K562 (cell line): ENCODE measurements around the gene B4GALNT4.

Experiments
- CHD2 ChIP-seq: IDR thresholded peaks from 2 replicates; pipeline ENCODE4 v1.6.1; 2011; ENCODE audit warnings: low read depth, low read length
- DNMT1 ChIP-seq: fragments of 450-650 bp; IDR thresholded peaks from 2 replicates; pipeline ENCODE4 v1.6.1; 2016; ENCODE audit warnings: antibody characterized with exemption, mild to moderate bottlenecking
- E2F4 ChIP-seq: sonication (generic); formaldehyde crosslinking; IDR thresholded peaks from 2 replicates; pipeline ENCODE4 v1.8.0; 2022; ENCODE audit warnings: mild to moderate bottlenecking, low read depth, missing genetic modification reagents
- JUND ChIP-seq, 2 experiments: IDR thresholded peaks; 2 replicates in 1 of 2; 3 replicates in 1 of 2; pipeline ENCODE4 v1.6.1; 2011; ENCODE audit warnings: borderline replicate concordance in 2 of 2, low read depth in 2 of 2, low read length in 2 of 2, improper control_type of control experiment in 1 of 2, missing biosample characterization in 1 of 2, missing genetic modification characterization in 1 of 2, missing genetic modification reagents in 1 of 2
- POLR2A ChIP-seq: fragments of 450-650 bp; conservative IDR thresholded peaks from 2 replicates; pipeline ENCODE4 v1.6.1; 2016
- TCF7L2 ChIP-seq: fragments of 150-350 bp; IDR thresholded peaks from 2 replicates; pipeline ENCODE4 v1.6.1; 2016; ENCODE audit warnings: low read depth, mild to moderate bottlenecking, low read length, moderate library complexity
- ZBED1 ChIP-seq: IDR thresholded peaks from 2 replicates; pipeline ENCODE4 v1.6.1; 2014
- ZNF24 ChIP-seq: fragments of 450-650 bp; IDR thresholded peaks from 2 replicates; pipeline ENCODE4 v1.6.1; 2016
- TF ChIP-seq, protein P1 (sequence below), 3 experiments: IDR thresholded peaks in 2 of 3; conservative IDR thresholded peaks in 1 of 3; 2 replicates each; pipeline ENCODE4 v1.5.1; 2011 to 2012; ENCODE audit warnings: low read length in 3 of 3, mild to moderate bottlenecking in 3 of 3, control low read depth in 2 of 3, improper control_type of control experiment in 1 of 3, inconsistent platforms in 1 of 3, low read depth in 1 of 3, mixed read lengths in 1 of 3, moderate library complexity in 1 of 3; ENCODE audit not compliant: insufficient read depth in 2 of 3

DNA sequence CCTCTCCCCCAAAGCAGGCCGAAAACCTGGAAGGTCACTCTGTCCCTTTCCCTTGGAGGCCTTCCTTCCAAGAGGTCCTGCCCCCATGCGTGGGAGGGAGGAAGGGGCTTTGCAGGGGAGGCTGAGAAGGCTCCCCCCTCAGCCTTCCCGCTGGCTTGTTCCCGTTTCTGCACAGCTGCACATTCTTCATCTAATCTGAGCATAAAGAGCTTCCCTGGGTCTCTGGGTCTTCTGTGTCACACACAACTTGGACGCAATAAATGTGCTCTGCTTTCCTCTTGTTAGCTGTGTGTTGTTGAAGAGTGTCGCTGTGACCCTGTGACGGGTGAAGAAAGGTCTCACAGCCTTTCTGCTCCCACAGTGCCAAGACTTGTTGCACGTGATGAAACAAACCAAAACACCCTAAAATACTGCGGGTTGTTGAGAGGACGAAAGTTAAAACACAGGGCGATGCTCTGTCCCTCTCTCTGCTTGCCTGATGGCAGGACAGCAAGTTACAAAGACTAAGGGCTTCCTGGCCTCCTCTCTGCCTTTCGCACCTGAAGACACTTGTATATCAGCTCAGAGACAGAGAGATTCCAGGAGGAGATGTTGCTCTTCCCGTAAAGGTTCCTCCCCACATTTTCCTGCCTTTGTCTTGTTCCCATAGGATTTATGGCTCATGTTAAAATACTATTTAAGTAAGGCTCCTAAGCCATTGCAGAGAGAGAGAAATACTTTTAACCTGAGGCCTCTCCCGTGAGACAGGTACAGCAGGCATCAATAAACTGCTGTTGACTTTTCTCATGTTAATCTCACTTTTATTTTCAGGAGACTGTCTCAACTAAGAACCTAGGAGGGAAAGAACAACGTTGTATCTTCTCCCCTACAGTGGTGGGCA lies 33.3 kb upstream of the B4GALNT4 start:
- TF ChIP-seq DNMT1, result no peak
- TF ChIP-seq JUND (IDR thresholded peaks at IDR 0.05; ENCODE audit: borderline replicate concordance, low read depth, low read length), result no peak
- no peak for TF ChIP-seq JUND (tag; IDR thresholded peaks at IDR 0.05; ENCODE audit: borderline replicate concordance, low read depth, low read length)
- no peak for TF ChIP-seq ZBED1
- TF ChIP-seq, protein P1, sequence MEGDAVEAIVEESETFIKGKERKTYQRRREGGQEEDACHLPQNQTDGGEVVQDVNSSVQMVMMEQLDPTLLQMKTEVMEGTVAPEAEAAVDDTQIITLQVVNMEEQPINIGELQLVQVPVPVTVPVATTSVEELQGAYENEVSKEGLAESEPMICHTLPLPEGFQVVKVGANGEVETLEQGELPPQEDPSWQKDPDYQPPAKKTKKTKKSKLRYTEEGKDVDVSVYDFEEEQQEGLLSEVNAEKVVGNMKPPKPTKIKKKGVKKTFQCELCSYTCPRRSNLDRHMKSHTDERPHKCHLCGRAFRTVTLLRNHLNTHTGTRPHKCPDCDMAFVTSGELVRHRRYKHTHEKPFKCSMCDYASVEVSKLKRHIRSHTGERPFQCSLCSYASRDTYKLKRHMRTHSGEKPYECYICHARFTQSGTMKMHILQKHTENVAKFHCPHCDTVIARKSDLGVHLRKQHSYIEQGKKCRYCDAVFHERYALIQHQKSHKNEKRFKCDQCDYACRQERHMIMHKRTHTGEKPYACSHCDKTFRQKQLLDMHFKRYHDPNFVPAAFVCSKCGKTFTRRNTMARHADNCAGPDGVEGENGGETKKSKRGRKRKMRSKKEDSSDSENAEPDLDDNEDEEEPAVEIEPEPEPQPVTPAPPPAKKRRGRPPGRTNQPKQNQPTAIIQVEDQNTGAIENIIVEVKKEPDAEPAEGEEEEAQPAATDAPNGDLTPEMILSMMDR (IDR thresholded peaks at IDR 0.05 in 2 of 3, conservative IDR thresholded peaks at IDR 0.05 in 1 of 3; ENCODE audit: insufficient read depth in 2 of 3, low read depth in 1 of 3, low read length in 3 of 3), result no peak
- no peak for TF ChIP-seq TCF7L2
- TF ChIP-seq CHD2, result no peak
- no peak for TF ChIP-seq E2F4 (CRISPR knock-in tag)
- TF ChIP-seq ZNF24, result no peak
- TF ChIP-seq POLR2A, result no peak
